Testis (tissue), 2 donors: Measurements from ENCODE around the gene MAP3K1.

Experiments
- CTCF ChIP-seq, 3 experiments: fragments of 450-650 bp in 2 of 3; fragments of 200-600 bp in 1 of 3; sonication (generic) in 1 of 3; IDR thresholded peaks; one replicate each; pipeline ENCODE4 v1.5.1; 2016 to 2019; ENCODE audit warnings: antibody characterized with exemption in 3 of 3, mild to moderate bottlenecking in 2 of 3, moderate library complexity in 1 of 3
- POLR2A ChIP-seq: fragments of 450-650 bp; IDR thresholded peaks from one replicate; pipeline ENCODE4 v1.6.1; 2017; ENCODE audit warnings: antibody characterized with exemption, mild to moderate bottlenecking, moderate library complexity

- no peak for TF ChIP-seq POLR2A
- TF ChIP-seq CTCF (IDR thresholded peaks at IDR 0.05), result no peak
Measured at GRCh38 chr5:56813302-56813701, 2.0 kb upstream of the MAP3K1 start.
